Left ventricle myocardium inferior (tissue), 1 donor: ENCODE measurements around the gene SAP30L. TPM values are rescaled to one million over a fixed set of nuclear protein-coding genes. Genes with fewer than 3 reads are reported as not detected.

Source experiments
- DNase-seq: peaks from one replicate; pipeline ENCODE4 v3.0.0-alpha.2; 2020
- H3K27ac ChIP-seq: fragments of 200-600 bp; replicated peaks from 2 replicates; pipeline ENCODE4 v1.8.0; 2021
- H3K27me3 ChIP-seq: fragments of 200-600 bp; 2 replicates; pipeline ENCODE4 v1.8.0; 2021; ENCODE audit warnings: low read depth
- H3K36me3 ChIP-seq: fragments of 200-600 bp; 2 replicates; pipeline ENCODE4 v1.8.0; 2021
- H3K4me1 ChIP-seq: fragments of 200-600 bp; 2 replicates; pipeline ENCODE4 v1.8.0; 2021
- H3K4me3 ChIP-seq: fragments of 200-600 bp; 2 replicates; pipeline ENCODE4 v1.8.0; 2021; ENCODE audit warnings: mild to moderate bottlenecking, moderate library complexity
- H3K9me3 ChIP-seq: fragments of 200-600 bp; replicated peaks from 2 replicates; pipeline ENCODE4 v1.8.0; 2021
- CTCF ChIP-seq: fragments of 200-600 bp; IDR thresholded peaks from 2 replicates; pipeline ENCODE4 v1.8.0; 2021; ENCODE audit warnings: antibody characterized with exemption, mild to moderate bottlenecking, borderline replicate concordance
- intact Hi-C: fragments of 100-400 bp; cut with micrococcal nuclease; formaldehyde crosslinking; loops from one replicate; pipeline ENCODE4 v1.11.0; 2022
- total RNA-seq: library from RNA; stranded (reverse); fragmentation: NEBNext Ultra II Directional; extraction: Animal tissue kit (Norgen Biotek cat#: 25700); gene quantifications from one replicate; pipeline ENCODE4 v1.2.1, GENCODE V29; 2021
- donor health status: DM: no; HTN: yes; CAD: no; lungs with severe emphysema.

SAP30L gene
- total RNA-seq, 1 donor from 2014 or later, result 31.3 TPM

- Histone ChIP-seq H3K9me3 (no peaks in the 10 kb centered on the region), H3K36me3 (no peaks in the 10 kb centered on the region), H3K4me1 (peaks cover 23% of the 10 kb centered on the region), H3K27ac (no peak overlapping the region), H3K4me3 (no peak overlapping the region), H3K27me3 (peaks cover 100% of the 10 kb centered on the region)
- intact Hi-C loops, result no loop called here
- no peak for TF ChIP-seq CTCF
- no peak for DNase-seq
These were observed 39.3 kb downstream of the SAP30L start for GRCh38 chr5:154485096-154485491.

GRCh38 chr5:154485850-154486426 is 40.1 kb downstream of the SAP30L start:
- no peak for DNase-seq
- intact Hi-C loops, result no loop called here
- no peak overlapping the region for H3K4me3 ChIP-seq
- H3K4me1 ChIP-seq, result peaks cover 23% of the 10 kb centered on the region
- H3K36me3 ChIP-seq, result no peaks in the 10 kb centered on the region
- TF ChIP-seq CTCF, result no peak
- peaks cover 100% of the 10 kb centered on the region for H3K27me3 ChIP-seq
- H3K9me3 ChIP-seq, result no peaks in the 10 kb centered on the region
- H3K27ac ChIP-seq, result no peak overlapping the region

GRCh38 chr5:154486427-154486866 is 40.6 kb downstream of the SAP30L start:
- intact Hi-C loops, result no loop called here
- no peaks in the 10 kb centered on the region for H3K9me3 ChIP-seq
- H3K36me3 ChIP-seq, result no peaks in the 10 kb centered on the region
- no peak overlapping the region for H3K4me3 ChIP-seq
- H3K27ac ChIP-seq, result no peak overlapping the region
- H3K27me3 ChIP-seq, result peaks cover 100% of the 10 kb centered on the region
- peaks cover 23% of the 10 kb centered on the region for H3K4me1 ChIP-seq
- TF ChIP-seq CTCF, result no peak
- DNase-seq, result no peak

- H3K27ac ChIP-seq, result no peak overlapping the region
- H3K9me3 ChIP-seq, result no peaks in the 10 kb centered on the region
- no peak for DNase-seq
- no peaks in the 10 kb centered on the region for H3K36me3 ChIP-seq
- TF ChIP-seq CTCF, result no peak
- no peak overlapping the region for H3K4me3 ChIP-seq
- H3K4me1 ChIP-seq, result peaks cover 22% of the 10 kb centered on the region
- peaks cover 100% of the 10 kb centered on the region for H3K27me3 ChIP-seq
- intact Hi-C loops, result no loop called here
These were observed 41.7 kb downstream of the SAP30L start for GRCh38 chr5:154487541-154487940.

- no peaks in the 10 kb centered on the region for H3K9me3 ChIP-seq
- peaks cover 99% of the 10 kb centered on the region for H3K27me3 ChIP-seq
- no peak for DNase-seq
- H3K36me3 ChIP-seq, result no peaks in the 10 kb centered on the region
- intact Hi-C loops, result no loop called here
- no peaks in the 10 kb centered on the region for H3K4me1 ChIP-seq
- no peak overlapping the region for H3K4me3 ChIP-seq
- no peak for TF ChIP-seq CTCF
- no peak overlapping the region for H3K27ac ChIP-seq
These were observed 46.1 kb downstream of the SAP30L start for GRCh38 chr5:154491941-154492340.
